HL-60 (cell line): ENCODE measurements around the gene ALDH3B1.

ENCODE experiments used
- CTCF ChIP-seq: IDR thresholded peaks from one replicate; pipeline ENCODE4 v1.5.1; 2011; ENCODE audit warnings: low read length, control low read depth, inconsistent platforms; ENCODE audit not compliant: insufficient read depth
- POLR2AphosphoS5 ChIP-seq: IDR thresholded peaks from 2 replicates; pipeline ENCODE4 v1.6.1; 2012; ENCODE audit warnings: low read depth

- no peak for TF ChIP-seq POLR2AphosphoS5
- no peak for TF ChIP-seq CTCF
Observed at GRCh38 chr11:68012843-68013610, 2.9 kb downstream of the ALDH3B1 start.
